SK-N-MC (cell line): ENCODE data around the gene GLYR1.

Experiments
- EZH2 ChIP-seq: fragments of 200-600 bp; sonication (generic); IDR thresholded peaks from one replicate; pipeline ENCODE4 v1.6.1; 2017; ENCODE audit warnings: antibody characterized with exemption
- FOXP2 ChIP-seq: optimal IDR thresholded peaks from 2 replicates; pipeline ENCODE3; 2011; ENCODE audit warnings: mild to moderate bottlenecking, moderate library complexity; ENCODE audit not compliant: insufficient read depth; ENCODE audit errors: extremely low read length, control extremely low read depth
- POLR2AphosphoS5 ChIP-seq: IDR thresholded peaks from 2 replicates; pipeline ENCODE4 v1.6.1; 2012; ENCODE audit warnings: mild to moderate bottlenecking, low read depth, low read length, borderline replicate concordance

DNA sequence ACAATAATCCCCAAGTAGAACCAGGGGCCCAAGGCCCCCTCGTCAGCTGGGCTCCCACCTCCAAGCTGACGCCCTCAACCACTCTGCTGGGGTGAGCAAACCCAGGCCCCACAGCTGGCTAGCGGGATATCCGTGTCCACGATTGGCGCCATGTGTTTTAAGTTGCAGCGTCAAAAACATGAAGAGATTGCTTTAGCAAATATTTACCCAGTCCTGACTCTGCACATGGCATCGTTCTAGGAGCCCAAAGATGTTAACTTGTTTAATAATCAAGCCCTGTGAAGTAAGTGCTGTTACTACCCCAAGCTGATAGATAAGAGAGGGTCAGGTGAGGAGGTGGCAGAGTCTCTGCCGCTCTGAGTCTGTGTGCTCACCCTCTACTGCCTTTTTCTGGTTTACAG, 58.6 kb downstream of the GLYR1 start:
- TF ChIP-seq POLR2AphosphoS5 = no peak
- no peak for TF ChIP-seq EZH2
- TF ChIP-seq FOXP2 = no peak
